ENCODE data around the gene LRCH4. TPM values are rescaled to one million over a fixed set of nuclear protein-coding genes. Genes with fewer than 3 reads are reported as not detected.

Gene LRCH4
- total and polyA plus RNA-seq, 5 donors: 29.0 to 36.0 (median 33.4) TPM

- WGBS: 93% methylated on average over 30 of the region's 30 CpGs
- ATAC-seq (no peak), DNase-seq (no peak)
- intact Hi-C loops (cut with DNase I): no loop called here
- H3K27me3 ChIP-seq (ENCODE audit: control insufficient read depth, insufficient read depth): no peaks in the 10 kb centered on the region
- peaks cover 2% of the 10 kb centered on the region for H3K4me1 ChIP-seq (ENCODE audit: control insufficient read depth, insufficient read depth, low read length)
- no peak overlapping the region for H3K4me3 ChIP-seq (ENCODE audit: low read length)
- H3K9me3 ChIP-seq (ENCODE audit: control insufficient read depth, low read length): no peaks in the 10 kb centered on the region
- H3K27ac ChIP-seq (ENCODE audit: low read length): no peak overlapping the region
These were observed 12.8 kb downstream of the LRCH4 start for GRCh38 chr7:100572949-100573675.

- Histone ChIP-seq H3K9me3 (ENCODE audit: control insufficient read depth, low read length) (no peaks in the 10 kb centered on the region), H3K27ac (ENCODE audit: low read length) (no peak overlapping the region), H3K4me3 (ENCODE audit: low read length) (no peak overlapping the region), H3K4me1 (ENCODE audit: control insufficient read depth, insufficient read depth, low read length) (peaks cover 2% of the 10 kb centered on the region), H3K27me3 (ENCODE audit: control insufficient read depth, insufficient read depth) (no peaks in the 10 kb centered on the region)
- DNase-seq: peak in 1 of 3 donors; percentile 55
- WGBS: 86% methylated on average over 20 of the region's 20 CpGs
- no peak for ATAC-seq
- intact Hi-C loops (cut with DNase I): no loop called here
These were observed 13.5 kb downstream of the LRCH4 start for GRCh38 chr7:100572281-100572948.

- no peaks in the 10 kb centered on the region for H3K9me3 ChIP-seq (ENCODE audit: control insufficient read depth, low read length)
- H3K4me3 ChIP-seq (ENCODE audit: low read length): no peak overlapping the region
- 99% methylated on average over 2 of the region's 2 CpGs for WGBS
- H3K4me1 ChIP-seq (ENCODE audit: control insufficient read depth, insufficient read depth, low read length): peaks cover 2% of the 10 kb centered on the region
- ATAC-seq (no peak), DNase-seq (peak in 1 of 3 donors; percentile 21)
- no peaks in the 10 kb centered on the region for H3K27me3 ChIP-seq (ENCODE audit: control insufficient read depth, insufficient read depth)
- H3K27ac ChIP-seq (ENCODE audit: low read length): no peak overlapping the region
- intact Hi-C loops (cut with DNase I): no loop called here
These were observed 14.2 kb downstream of the LRCH4 start for GRCh38 chr7:100571829-100572116.

- H3K27ac ChIP-seq (ENCODE audit: low read length): no peak overlapping the region
- H3K9me3 ChIP-seq (ENCODE audit: control insufficient read depth, low read length): no peaks in the 10 kb centered on the region
- ATAC-seq (no peak), DNase-seq (peak in 1 of 3 donors; percentile 56)
- H3K4me3 ChIP-seq (ENCODE audit: low read length): no peak overlapping the region
- intact Hi-C loops (cut with DNase I): no loop called here
- peaks cover 2% of the 10 kb centered on the region for H3K4me1 ChIP-seq (ENCODE audit: control insufficient read depth, insufficient read depth, low read length)
- no peaks in the 10 kb centered on the region for H3K27me3 ChIP-seq (ENCODE audit: control insufficient read depth, insufficient read depth)
- WGBS: 70% methylated on average over 26 of the region's 26 CpGs
These were observed 14.7 kb downstream of the LRCH4 start for GRCh38 chr7:100570954-100571828.

GRCh38 chr7:100568896-100569844 is 16.8 kb downstream of the LRCH4 start:
- H3K9me3 ChIP-seq (ENCODE audit: control insufficient read depth, low read length): no peaks in the 10 kb centered on the region
- no peaks in the 10 kb centered on the region for H3K27me3 ChIP-seq (ENCODE audit: control insufficient read depth, insufficient read depth)
- WGBS: 25% methylated on average over 36 of the region's 36 CpGs
- H3K4me3 ChIP-seq (ENCODE audit: low read length): no peak overlapping the region
- peak; percentile 28 to 37 for ATAC-seq
- intact Hi-C loops (cut with DNase I): loop anchor here in 1 of 4 donors (10.0 kb wide), 1 partner anchor 116 kb away; no protein-coding TSS in a partner anchor
- DNase-seq: peak in 2 of 3 donors; percentile 78 to 80
- H3K4me1 ChIP-seq (ENCODE audit: control insufficient read depth, insufficient read depth, low read length): peaks cover 2% of the 10 kb centered on the region
- H3K27ac ChIP-seq (ENCODE audit: low read length): no peak overlapping the region

- intact Hi-C loops (cut with DNase I): loop anchor here in 1 of 4 donors (10.0 kb wide), 1 partner anchor 116 kb away; no protein-coding TSS in a partner anchor
- H3K27ac ChIP-seq (ENCODE audit: low read length): no peak overlapping the region
- DNase-seq (no peak), ATAC-seq (no peak)
- WGBS: 70% methylated on average over 10 of the region's 11 CpGs
- no peaks in the 10 kb centered on the region for H3K9me3 ChIP-seq (ENCODE audit: control insufficient read depth, low read length)
- H3K27me3 ChIP-seq (ENCODE audit: control insufficient read depth, insufficient read depth): no peaks in the 10 kb centered on the region
- no peak overlapping the region for H3K4me3 ChIP-seq (ENCODE audit: low read length)
- peaks cover 2% of the 10 kb centered on the region for H3K4me1 ChIP-seq (ENCODE audit: control insufficient read depth, insufficient read depth, low read length)
These were observed 17.6 kb downstream of the LRCH4 start for GRCh38 chr7:100568176-100568895.

GRCh38 chr7:100567751-100568175 is 18.2 kb downstream of the LRCH4 start:
- intact Hi-C loops (cut with DNase I): loop anchor here in 1 of 4 donors (10.0 kb wide), 1 partner anchor 117 kb away; no protein-coding TSS in a partner anchor
- Histone ChIP-seq H3K4me3 (ENCODE audit: low read length) (no peak overlapping the region), H3K9me3 (ENCODE audit: control insufficient read depth, low read length) (no peaks in the 10 kb centered on the region), H3K27me3 (ENCODE audit: control insufficient read depth, insufficient read depth) (no peaks in the 10 kb centered on the region), H3K27ac (ENCODE audit: low read length) (no peak overlapping the region), H3K4me1 (ENCODE audit: control insufficient read depth, insufficient read depth, low read length) (peaks cover 2% of the 10 kb centered on the region)
- no peak for ATAC-seq
- no peak for DNase-seq
- 50% methylated on average over 3 of the region's 3 CpGs for WGBS

GRCh38 chr7:100567031-100567730 is 18.7 kb downstream of the LRCH4 start:
- 67% methylated on average over 12 of the region's 12 CpGs for WGBS
- H3K27me3 ChIP-seq (ENCODE audit: control insufficient read depth, insufficient read depth): no peaks in the 10 kb centered on the region
- intact Hi-C loops (cut with DNase I): loop anchor here in 1 of 4 donors (10.0 kb wide), 1 partner anchor 118 kb away; no protein-coding TSS in a partner anchor
- H3K9me3 ChIP-seq (ENCODE audit: control insufficient read depth, low read length): no peaks in the 10 kb centered on the region
- H3K27ac ChIP-seq (ENCODE audit: low read length): no peak overlapping the region
- H3K4me3 ChIP-seq (ENCODE audit: low read length): no peak overlapping the region
- H3K4me1 ChIP-seq (ENCODE audit: control insufficient read depth, insufficient read depth, low read length): peaks cover 2% of the 10 kb centered on the region
- ATAC-seq: no peak
- DNase-seq: peak in 1 of 3 donors; percentile 44

- ATAC-seq (no peak), DNase-seq (peak in 1 of 3 donors; percentile 49)
- Histone ChIP-seq H3K9me3 (ENCODE audit: control insufficient read depth, low read length) (no peaks in the 10 kb centered on the region), H3K27ac (ENCODE audit: low read length) (no peak overlapping the region), H3K27me3 (ENCODE audit: control insufficient read depth, insufficient read depth) (no peaks in the 10 kb centered on the region), H3K4me3 (ENCODE audit: low read length) (no peak overlapping the region), H3K4me1 (ENCODE audit: control insufficient read depth, insufficient read depth, low read length) (peaks cover 2% of the 10 kb centered on the region)
- WGBS: 91% methylated on average over 6 of the region's 6 CpGs
- intact Hi-C loops (cut with DNase I): loop anchor here in 1 of 4 donors (10.0 kb wide), 1 partner anchor 119 kb away; no protein-coding TSS in a partner anchor
These were observed 19.9 kb downstream of the LRCH4 start for GRCh38 chr7:100566018-100566531.

Data from right cardiac atrium (tissue), 5 donors.